Measurements from ENCODE around the gene CFAP53. TPM values are rescaled to one million over a fixed set of nuclear protein-coding genes. Genes with fewer than 3 reads are reported as not detected.

The CFAP53 gene
- total and polyA plus RNA-seq, 2 of the 13 experiments (the other 11 are each of a cell fraction or from before 2014, with no cell fraction given), result 0.05 to 0.07 TPM

GRCh38 chr18:50281295-50281971 is 15.1 kb upstream of the CFAP53 start, which contains the start of gene MBD1 (continued):
- TF ChIP-seq NFKB2 (CRISPR knock-in tag; IDR thresholded peaks at IDR 0.05; ENCODE audit: borderline replicate concordance) (peak; percentile 74; the same call in 1 of the 2 replicates), CEBPB (IDR thresholded peaks at IDR 0.05; ENCODE audit: borderline replicate concordance, low read depth, low read length) (no peak), ZFP36L2 (CRISPR knock-in tag; IDR thresholded peaks at IDR 0.05) (no peak), GTF2F1 (IDR thresholded peaks at IDR 0.05; ENCODE audit: low read length) (no peak), THYN1 (CRISPR knock-in tag; IDR thresholded peaks at IDR 0.05; ENCODE audit: borderline replicate concordance, low read depth) (no peak), KDM3A (CRISPR knock-in tag; IDR thresholded peaks at IDR 0.05; ENCODE audit: low read depth) (no peak), KDM5B (CRISPR knock-in tag; IDR thresholded peaks at IDR 0.05; ENCODE audit: borderline replicate concordance) (peak; percentile 93), ZNF7 (CRISPR knock-in tag; IDR thresholded peaks at IDR 0.05) (no peak), EP300 (IDR thresholded peaks at IDR 0.05; ENCODE audit: low read depth in 2 of 2, low read length in 2 of 2) (no peak), EP300 (CRISPR knock-in tag; IDR thresholded peaks at IDR 0.05; ENCODE audit: borderline replicate concordance) (0 out of 2 replicates have a peak, but pooled peaks have one; percentile 2), HNRNPLL (IDR thresholded peaks at IDR 0.05; ENCODE audit: low read depth, low read length, poor library complexity, severe bottlenecking) (peak; percentile 87), ZNF781 (CRISPR knock-in tag; IDR thresholded peaks at IDR 0.05; ENCODE audit: borderline replicate concordance, not compliant biosample characterization) (peak; percentile 59), PRMT3 (CRISPR knock-in tag; IDR thresholded peaks at IDR 0.05; ENCODE audit: borderline replicate concordance, low read depth) (peak; percentile 77; the same call in 1 of the 2 replicates), ATF1 (CRISPR knock-in tag; IDR thresholded peaks at IDR 0.05) (no peak), PATZ1 (CRISPR knock-in tag; IDR thresholded peaks at IDR 0.05) (peak; percentile 47), BRCA1 (CRISPR knock-in tag; IDR thresholded peaks at IDR 0.05) (no peak), CHD2 (IDR thresholded peaks at IDR 0.05; ENCODE audit: low read depth, low read length) (no peak), KLF11 (CRISPR knock-in tag; IDR thresholded peaks at IDR 0.05) (peak; percentile 73; the same call in 1 of the 2 replicates), EZH2 (conservative IDR thresholded peaks at IDR 0.05; ENCODE audit: low read depth, low read length) (no peak), ZNF33B (CRISPR knock-in tag; IDR thresholded peaks at IDR 0.05) (0 out of 2 replicates have a peak, but pooled peaks have one; percentile 55), ZNF557 (CRISPR knock-in tag; IDR thresholded peaks at IDR 0.05) (peak; percentile 38; the same call in 1 of the 2 replicates), MAFG (CRISPR knock-in tag; IDR thresholded peaks at IDR 0.05) (no peak), ZNF616 (CRISPR knock-in tag; IDR thresholded peaks at IDR 0.05; ENCODE audit: low read depth) (peak; percentile 61), ZNF850 (CRISPR knock-in tag; conservative IDR thresholded peaks at IDR 0.05) (0 out of 2 replicates have a peak, but pooled peaks have one; percentile 45), ZNF549 (CRISPR knock-in tag; IDR thresholded peaks at IDR 0.05) (no peak), FOXC1 (CRISPR knock-in tag; IDR thresholded peaks at IDR 0.05; ENCODE audit: borderline replicate concordance) (peak; percentile 98), ZNF605 (CRISPR knock-in tag; IDR thresholded peaks at IDR 0.05) (peak; percentile 84), REPIN1 (CRISPR knock-in tag; IDR thresholded peaks at IDR 0.05; ENCODE audit: borderline replicate concordance, low read depth) (peak; percentile 89), FOXK1 (CRISPR knock-in tag; IDR thresholded peaks at IDR 0.05; ENCODE audit: borderline replicate concordance, low read depth) (peak; percentile 53), SRSF9 (IDR thresholded peaks at IDR 0.05; ENCODE audit: borderline replicate concordance, insufficient read depth, low read depth, low read length, poor library complexity, severe bottlenecking) (no peak), ZNF773 (CRISPR knock-in tag; IDR thresholded peaks at IDR 0.05; ENCODE audit: borderline replicate concordance) (0 out of 2 replicates have a peak, but pooled peaks have one; percentile 73)
